MM.1S (cell line): Measurements from ENCODE around the gene PIP4K2B.
A peak's percentile ranks its signal among the peaks of the same experiment; 100 is the strongest.

Experiments
- DNase-seq: peaks from one replicate; pipeline ENCODE4 v3.0.0-alpha.2; 2015
- H2AFZ ChIP-seq: fragments of 300-600 bp; sonication (generic); 2 replicates; pipeline ENCODE4 v1.6.0; 2016; ENCODE audit warnings: antibody characterized with exemption, low read length
- H3F3A ChIP-seq: fragments of 300-600 bp; sonication (generic); 2 replicates; pipeline ENCODE4 v1.6.1; 2016; ENCODE audit warnings: mild to moderate bottlenecking, antibody characterized with exemption, low read length, moderate library complexity, mixed read lengths; ENCODE audit not compliant: insufficient read depth
- H3K27ac ChIP-seq: fragments of 300-600 bp; sonication (generic); 2 replicates; pipeline ENCODE4 v1.5.1; 2016; ENCODE audit warnings: mild to moderate bottlenecking, low read length
- H3K27me3 ChIP-seq: fragments of 300-600 bp; sonication (generic); replicated peaks from 2 replicates; pipeline ENCODE4 v1.6.0; 2016; ENCODE audit warnings: low read length; ENCODE audit not compliant: insufficient read depth
- H3K36me3 ChIP-seq: fragments of 300-600 bp; sonication (generic); replicated peaks from 2 replicates; pipeline ENCODE4 v1.6.1; 2016; ENCODE audit warnings: mild to moderate bottlenecking, low read length, mixed read lengths; ENCODE audit not compliant: insufficient read depth
- H3K4me1 ChIP-seq: fragments of 300-600 bp; sonication (generic); 2 replicates; pipeline ENCODE4 v1.6.1; 2016; ENCODE audit warnings: low read length, mixed read lengths
- H3K4me2 ChIP-seq: fragments of 300-600 bp; sonication (generic); 2 replicates; pipeline ENCODE4 v1.6.0; 2016; ENCODE audit warnings: low read depth, low read length
- H3K4me3 ChIP-seq: fragments of 300-600 bp; sonication (generic); 2 replicates; pipeline ENCODE4 v1.5.1; 2016; ENCODE audit warnings: low read length, mixed read lengths
- H3K79me2 ChIP-seq: fragments of 300-600 bp; sonication (generic); 2 replicates; pipeline ENCODE4 v1.6.1; 2016; ENCODE audit warnings: mixed run types, low read length, mixed read lengths
- H3K9ac ChIP-seq: fragments of 300-600 bp; sonication (generic); 2 replicates; pipeline ENCODE4 v1.6.1; 2016; ENCODE audit warnings: low read length, mixed read lengths
- H3K9me2 ChIP-seq: fragments of 300-600 bp; sonication (generic); replicated peaks from 2 replicates; pipeline ENCODE4 v1.6.1; 2016; ENCODE audit warnings: mild to moderate bottlenecking, low read length, mixed read lengths; ENCODE audit not compliant: insufficient read depth
- H3K9me3 ChIP-seq: fragments of 300-600 bp; sonication (generic); replicated peaks from 2 replicates; pipeline ENCODE4 v1.6.1; 2016; ENCODE audit warnings: mild to moderate bottlenecking, low read length, mixed read lengths; ENCODE audit not compliant: insufficient read depth
- H4K20me1 ChIP-seq: fragments of 300-600 bp; sonication (generic); 2 replicates; pipeline ENCODE4 v1.6.1; 2016; ENCODE audit warnings: mild to moderate bottlenecking, low read length, moderate library complexity, mixed read lengths; ENCODE audit not compliant: insufficient read depth
- EZH2 ChIP-seq: fragments of 300-600 bp; sonication (generic); optimal IDR thresholded peaks from 2 replicates; pipeline ENCODE3; 2017; ENCODE audit warnings: low read depth, mild to moderate bottlenecking, antibody characterized with exemption, low read length, mixed read lengths
- EZH2phosphoT487 ChIP-seq: fragments of 300-600 bp; sonication (generic); IDR thresholded peaks from 2 replicates; pipeline ENCODE4 v1.6.1; 2018; ENCODE audit warnings: antibody characterized with exemption, low read length
- TF ChIP-seq, protein P1 (sequence below): fragments of 300-600 bp; sonication (generic); IDR thresholded peaks from 2 replicates; pipeline ENCODE4 v1.5.1; 2016; ENCODE audit warnings: antibody characterized with exemption, low read length, mixed read lengths

The PIP4K2B gene

DNA sequence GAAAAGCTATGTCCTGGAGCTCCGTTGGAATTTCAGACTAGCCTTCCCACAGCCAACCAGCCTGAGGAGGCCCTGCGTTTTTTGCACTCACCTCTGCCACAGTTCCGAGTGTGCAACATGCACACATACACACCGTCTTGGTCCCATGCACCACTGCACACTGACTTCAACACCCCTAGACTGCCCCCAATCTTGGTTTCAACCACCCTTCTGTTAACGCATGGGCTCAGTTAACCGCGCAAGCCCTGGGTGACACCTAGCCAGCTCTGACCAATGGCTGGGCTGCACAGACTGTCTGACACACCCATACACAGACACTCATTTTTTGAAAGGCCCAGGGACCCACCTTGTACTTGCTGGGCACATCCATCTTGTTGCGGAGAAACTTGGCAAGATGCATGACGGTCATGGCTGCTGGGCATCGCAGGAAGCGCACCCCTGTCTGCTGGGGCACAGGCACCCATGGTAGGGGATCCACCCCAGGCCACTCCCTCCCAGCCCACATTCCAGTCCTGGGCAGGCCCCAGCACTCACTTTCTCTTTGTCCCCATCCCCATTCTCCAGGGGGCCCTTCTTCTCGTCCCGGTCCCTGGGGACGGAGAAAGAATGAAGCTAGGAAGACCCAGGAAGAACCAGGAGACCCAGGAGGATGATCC lies 61.2 kb downstream of the PIP4K2B start:
- Histone ChIP-seq H3K27me3 (peaks cover 4% of the 10 kb centered on the region; the same call in 1 of the 2 replicates), H3K9me3 (no peaks in the 10 kb centered on the region), H3K27ac (no peak overlapping the region), H3K4me3 (no peak overlapping the region), H3F3A (no peaks in the 10 kb centered on the region), H2AFZ (no peak overlapping the region), H3K4me2 (no peak overlapping the region), H3K9me2 (no peaks in the 10 kb centered on the region), H4K20me1 (no peaks in the 10 kb centered on the region), H3K4me1 (no peaks in the 10 kb centered on the region), H3K36me3 (no peaks in the 10 kb centered on the region), H3K79me2 (no peaks in the 10 kb centered on the region), H3K9ac (no peak overlapping the region)
- no peak for DNase-seq
- TF ChIP-seq EZH2 (no peak), EZH2phosphoT487 (no peak)
- TF ChIP-seq, protein P1, sequence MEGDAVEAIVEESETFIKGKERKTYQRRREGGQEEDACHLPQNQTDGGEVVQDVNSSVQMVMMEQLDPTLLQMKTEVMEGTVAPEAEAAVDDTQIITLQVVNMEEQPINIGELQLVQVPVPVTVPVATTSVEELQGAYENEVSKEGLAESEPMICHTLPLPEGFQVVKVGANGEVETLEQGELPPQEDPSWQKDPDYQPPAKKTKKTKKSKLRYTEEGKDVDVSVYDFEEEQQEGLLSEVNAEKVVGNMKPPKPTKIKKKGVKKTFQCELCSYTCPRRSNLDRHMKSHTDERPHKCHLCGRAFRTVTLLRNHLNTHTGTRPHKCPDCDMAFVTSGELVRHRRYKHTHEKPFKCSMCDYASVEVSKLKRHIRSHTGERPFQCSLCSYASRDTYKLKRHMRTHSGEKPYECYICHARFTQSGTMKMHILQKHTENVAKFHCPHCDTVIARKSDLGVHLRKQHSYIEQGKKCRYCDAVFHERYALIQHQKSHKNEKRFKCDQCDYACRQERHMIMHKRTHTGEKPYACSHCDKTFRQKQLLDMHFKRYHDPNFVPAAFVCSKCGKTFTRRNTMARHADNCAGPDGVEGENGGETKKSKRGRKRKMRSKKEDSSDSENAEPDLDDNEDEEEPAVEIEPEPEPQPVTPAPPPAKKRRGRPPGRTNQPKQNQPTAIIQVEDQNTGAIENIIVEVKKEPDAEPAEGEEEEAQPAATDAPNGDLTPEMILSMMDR, result no peak

DNA sequence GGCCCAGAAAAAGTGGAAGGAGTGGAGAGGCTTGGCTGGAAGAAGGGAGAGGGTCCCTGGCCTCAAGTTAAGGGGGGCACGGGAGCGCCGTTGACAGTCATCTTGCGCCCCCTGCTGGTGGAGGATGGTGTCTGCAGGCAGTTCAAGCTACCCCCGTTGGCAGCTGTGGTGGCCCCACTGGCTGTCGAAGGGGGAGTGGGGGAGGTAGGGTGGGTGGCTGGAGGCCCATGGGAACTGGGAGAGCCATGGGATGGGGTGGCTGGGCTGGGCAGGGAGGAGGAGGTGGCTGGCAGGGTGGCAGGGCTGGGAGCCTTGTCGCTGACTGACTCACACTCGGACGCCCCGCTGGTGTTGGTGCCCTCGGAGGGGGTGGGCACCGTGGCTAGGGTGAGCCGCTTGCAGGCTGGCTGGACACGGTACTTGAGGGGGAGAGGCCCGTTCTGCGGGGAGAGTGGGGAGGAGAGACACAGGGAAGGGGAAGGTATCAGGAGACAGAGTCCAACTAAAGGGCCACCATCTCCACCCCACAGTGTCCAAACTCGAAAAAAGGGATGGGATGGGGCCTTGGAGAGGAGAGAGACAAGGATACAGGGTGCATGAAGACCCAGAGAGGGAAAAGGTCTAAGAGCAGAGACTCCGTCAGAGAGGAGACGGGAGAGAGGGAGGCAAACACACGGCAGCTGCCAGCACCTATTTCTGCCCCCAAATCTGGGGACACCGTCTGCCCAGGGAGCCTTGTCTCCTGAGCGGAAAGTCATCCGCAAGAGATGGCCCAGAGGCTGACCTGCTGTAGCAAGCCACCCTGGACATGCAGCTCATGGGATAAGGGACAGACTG lies 64.0 kb downstream of the PIP4K2B start:
- Histone ChIP-seq H3F3A (no peaks in the 10 kb centered on the region; the same call in 1 of the 2 replicates), H3K4me3 (no peak overlapping the region), H3K27ac (no peak overlapping the region), H3K9ac (no peak overlapping the region), H3K79me2 (peaks cover 13% of the 10 kb centered on the region), H3K27me3 (peaks cover 4% of the 10 kb centered on the region; the same call in 1 of the 2 replicates), H3K9me2 (no peaks in the 10 kb centered on the region), H3K9me3 (no peaks in the 10 kb centered on the region), H3K4me1 (0 out of 2 replicates have a peak, but pooled peaks cover 4% of the 10 kb centered on the region), H2AFZ (no peak overlapping the region), H3K36me3 (no peaks in the 10 kb centered on the region), H4K20me1 (no peaks in the 10 kb centered on the region), H3K4me2 (no peak overlapping the region)
- TF ChIP-seq EZH2phosphoT487 (no peak), EZH2 (no peak)
- TF ChIP-seq, protein P1, result peak; percentile 90
- peak; percentile 50 for DNase-seq

- TF ChIP-seq, protein P1, result peak; percentile 42
- TF ChIP-seq EZH2phosphoT487 (no peak), EZH2 (no peak)
- DNase-seq, result no peak
These were observed 65.1 kb downstream of the PIP4K2B start for GRCh38 chr17:38733982-38734973.

More at GRCh38 chr17:38733982-38734973, 65.1 kb downstream of the PIP4K2B start:
- Histone ChIP-seq H3K9me2 (no peaks in the 10 kb centered on the region), H3K27ac (no peak overlapping the region), H3K4me3 (no peak overlapping the region), H3K27me3 (no peaks in the 10 kb centered on the region), H3K79me2 (peaks cover 14% of the 10 kb centered on the region), H3K9ac (no peak overlapping the region), H3K4me1 (0 out of 2 replicates have a peak, but pooled peaks cover 4% of the 10 kb centered on the region), H4K20me1 (no peaks in the 10 kb centered on the region), H2AFZ (no peak overlapping the region), H3K9me3 (no peaks in the 10 kb centered on the region), H3K4me2 (no peak overlapping the region), H3K36me3 (no peaks in the 10 kb centered on the region), H3F3A (peaks cover 6% of the 10 kb centered on the region; the same call in 1 of the 2 replicates)
